HG03060 (cell line): ENCODE results near the gene CLEC20A.

ENCODE experiments used
- ATAC-seq: cut with Tn5 transposase; IDR thresholded peaks from one replicate; pipeline ENCODE4 v1.9.1; 2021; ENCODE audit warnings: low read depth, moderate number of reproducible peaks; ENCODE audit not compliant: unreplicated experiment

The CLEC20A gene

GRCh38 chr1:178500936-178501554, 4.3 kb upstream of the CLEC20A start:
- ATAC-seq = no peak

DNA sequence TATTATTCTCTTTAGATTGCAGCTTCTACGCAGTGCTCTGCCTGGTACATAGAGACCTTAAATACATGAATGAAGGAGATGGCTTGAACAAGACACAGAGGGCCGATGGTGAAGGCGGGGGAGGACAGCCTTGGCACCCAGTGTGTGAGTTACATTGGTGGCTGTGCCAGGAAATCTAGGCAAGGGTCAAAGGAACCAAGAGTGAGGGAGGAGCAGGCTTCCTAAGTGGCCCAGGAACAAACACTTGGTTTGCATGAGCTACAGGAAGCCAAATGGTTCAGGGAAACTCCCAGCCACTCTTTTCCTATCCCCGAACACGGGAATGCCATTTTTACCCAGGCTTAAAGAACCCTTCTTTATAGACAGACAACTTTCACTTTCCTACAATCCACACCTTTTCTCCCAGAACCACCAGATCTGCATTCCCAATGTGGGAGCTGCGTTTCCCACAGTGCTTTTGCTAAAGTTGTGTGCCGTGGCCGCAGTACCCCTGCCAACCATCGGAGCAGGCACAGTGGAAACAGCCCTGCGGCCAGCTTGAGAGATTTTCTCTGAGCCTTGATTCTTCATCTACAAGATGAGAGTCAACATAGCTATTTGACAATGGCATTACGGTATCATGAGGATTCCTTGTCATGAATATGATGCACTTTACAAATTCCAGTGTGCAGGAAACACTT, 3.5 kb upstream of the CLEC20A start:
- ATAC-seq = no peak

DNA sequence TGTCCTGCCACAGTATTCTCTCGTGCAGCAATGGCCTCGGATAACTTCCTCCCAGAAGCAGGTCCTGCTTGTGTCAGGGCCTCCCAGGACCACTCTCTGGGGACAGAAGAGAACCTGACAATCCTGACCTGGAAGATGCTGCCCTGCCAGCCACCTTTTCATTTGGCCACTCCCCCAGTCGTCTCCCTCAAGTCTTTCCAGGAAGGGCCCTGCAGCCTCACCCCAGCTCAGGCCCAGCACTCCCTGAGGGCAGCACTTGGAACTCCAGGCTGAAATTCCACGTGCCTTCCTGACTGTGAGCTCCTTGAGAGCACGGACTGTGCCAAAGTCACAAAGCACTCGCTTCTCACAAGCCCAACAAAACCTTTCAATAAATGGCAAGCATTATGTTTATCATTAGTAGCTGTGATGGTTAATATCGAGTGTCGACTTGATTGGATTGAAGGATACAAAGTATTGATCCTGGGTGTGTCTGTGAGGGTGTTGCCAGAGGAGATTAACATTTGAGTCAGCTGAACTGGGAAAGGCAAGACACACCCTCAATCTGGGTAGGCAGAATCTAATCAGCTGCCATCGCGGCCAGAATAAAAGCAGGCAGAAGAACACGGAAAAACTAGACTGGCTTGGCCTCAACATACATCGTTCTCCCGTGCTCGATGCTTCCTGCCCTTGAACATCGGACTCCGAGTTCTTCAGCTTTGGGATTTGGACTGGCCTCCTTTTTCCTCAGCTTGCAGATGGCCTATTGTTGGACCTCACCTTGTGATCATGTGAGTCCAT, 2.3 kb upstream of the CLEC20A start:
- ATAC-seq = no peak

- ATAC-seq = no peak
Observed at GRCh38 chr1:178497903-178498478, 1.2 kb upstream of the CLEC20A start.

DNA sequence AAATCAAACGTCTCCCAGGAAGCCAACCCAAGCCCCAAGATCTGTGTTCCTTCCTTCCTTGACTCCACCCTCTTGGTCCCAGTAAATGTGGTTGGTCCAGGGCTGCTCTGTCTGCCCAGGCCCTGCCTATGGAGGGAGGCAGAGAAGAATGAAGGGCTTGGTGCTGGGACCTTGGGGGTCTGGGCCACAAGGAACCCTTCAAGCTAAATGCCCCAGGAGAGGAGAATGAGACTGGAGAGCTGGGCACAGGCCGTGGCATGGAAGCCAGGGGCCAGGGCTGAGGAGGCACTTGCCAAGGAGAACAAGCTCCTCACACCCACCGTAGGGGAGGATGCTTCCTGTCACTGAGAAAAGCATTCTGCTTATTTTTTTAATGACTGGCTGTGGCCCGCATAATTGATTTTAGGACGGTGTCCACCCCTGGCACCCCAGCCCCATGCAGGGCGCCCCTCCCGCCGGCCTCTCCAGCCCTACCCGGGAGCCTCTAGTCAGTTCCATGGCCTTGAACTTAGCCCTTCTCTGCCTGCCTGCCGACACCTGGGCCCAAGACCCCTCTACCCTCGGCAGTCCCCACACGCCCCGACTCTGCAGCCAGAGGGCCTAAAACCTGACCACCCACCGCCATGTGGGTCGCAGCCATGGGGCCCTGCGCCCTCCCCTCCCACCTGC, 889 bp downstream of the CLEC20A start:
- no peak for ATAC-seq

DNA sequence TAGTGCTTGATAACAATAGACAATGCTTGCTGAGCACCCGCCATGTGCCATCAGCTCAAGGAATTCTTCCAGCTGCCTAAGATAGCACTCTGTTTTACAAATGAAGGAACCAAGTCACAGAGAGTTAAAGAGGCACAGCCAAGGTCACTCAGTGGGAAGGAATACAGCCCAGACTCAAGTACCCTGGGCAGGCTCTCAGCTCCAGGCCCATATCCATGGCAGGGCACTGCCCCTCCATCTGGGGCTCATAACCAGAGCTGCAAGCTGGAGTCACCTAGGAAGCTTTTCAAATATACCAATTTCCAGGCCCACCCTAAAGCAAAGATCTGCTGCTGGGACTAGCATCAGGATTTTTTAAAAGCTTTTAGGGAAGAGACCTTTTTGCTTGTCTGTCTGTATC, 1.6 kb downstream of the CLEC20A start:
- ATAC-seq = no peak

GRCh38 chr1:178494569-178494971, 2.2 kb downstream of the CLEC20A start:
- no peak for ATAC-seq

GRCh38 chr1:178493301-178493741, 3.4 kb downstream of the CLEC20A start:
- no peak for ATAC-seq

GRCh38 chr1:178492341-178492740, 4.4 kb downstream of the CLEC20A start:
- ATAC-seq = no peak

GRCh38 chr1:178491721-178492120, 5.0 kb downstream of the CLEC20A start:
- no peak for ATAC-seq

DNA sequence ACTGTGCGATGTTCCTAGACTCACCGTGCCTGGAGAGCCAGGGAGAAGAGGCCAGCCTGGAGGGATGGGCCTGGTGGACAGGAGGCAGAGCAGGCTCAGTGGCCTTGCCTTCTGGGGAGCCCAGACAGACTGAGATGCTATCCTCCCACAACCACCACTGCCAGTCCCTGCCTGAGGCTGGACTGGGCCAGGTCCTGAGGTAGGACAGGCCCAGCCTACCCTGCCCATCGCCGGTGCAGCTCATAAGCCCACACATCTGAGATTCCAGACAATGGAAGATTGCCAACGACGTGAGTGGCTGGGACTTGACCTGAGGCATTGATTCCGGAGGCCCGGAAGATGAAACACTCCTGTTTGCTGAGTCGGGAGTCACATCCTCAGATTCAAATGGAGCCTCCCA, 5.8 kb downstream of the CLEC20A start:
- no peak for ATAC-seq

- no peak for ATAC-seq
Observed at GRCh38 chr1:178490136-178490535, 6.6 kb downstream of the CLEC20A start.

DNA sequence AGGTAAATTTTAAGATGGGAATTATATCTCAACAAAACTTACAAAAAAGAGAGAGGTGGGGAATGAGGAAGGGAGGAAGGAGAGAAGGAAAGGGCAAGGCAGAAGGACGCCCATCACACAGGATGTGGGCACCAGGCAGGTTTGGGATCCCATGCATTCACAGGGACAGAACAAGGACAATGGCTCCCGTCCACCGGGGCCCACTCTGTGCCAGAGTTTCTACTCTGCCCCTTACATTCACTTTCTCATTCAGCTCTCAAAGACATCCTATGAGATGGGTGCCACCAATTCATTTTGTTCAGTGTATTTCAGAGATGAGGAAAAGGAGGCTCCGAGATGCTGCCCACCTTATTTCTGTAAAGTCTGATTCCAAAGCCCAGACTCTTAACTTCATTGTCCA, 7.4 kb downstream of the CLEC20A start:
- no peak for ATAC-seq

GRCh38 chr1:178488393-178488792, 8.4 kb downstream of the CLEC20A start:
- ATAC-seq = no peak

- no peak for ATAC-seq
Observed at GRCh38 chr1:178487070-178487615, 9.6 kb downstream of the CLEC20A start.

DNA sequence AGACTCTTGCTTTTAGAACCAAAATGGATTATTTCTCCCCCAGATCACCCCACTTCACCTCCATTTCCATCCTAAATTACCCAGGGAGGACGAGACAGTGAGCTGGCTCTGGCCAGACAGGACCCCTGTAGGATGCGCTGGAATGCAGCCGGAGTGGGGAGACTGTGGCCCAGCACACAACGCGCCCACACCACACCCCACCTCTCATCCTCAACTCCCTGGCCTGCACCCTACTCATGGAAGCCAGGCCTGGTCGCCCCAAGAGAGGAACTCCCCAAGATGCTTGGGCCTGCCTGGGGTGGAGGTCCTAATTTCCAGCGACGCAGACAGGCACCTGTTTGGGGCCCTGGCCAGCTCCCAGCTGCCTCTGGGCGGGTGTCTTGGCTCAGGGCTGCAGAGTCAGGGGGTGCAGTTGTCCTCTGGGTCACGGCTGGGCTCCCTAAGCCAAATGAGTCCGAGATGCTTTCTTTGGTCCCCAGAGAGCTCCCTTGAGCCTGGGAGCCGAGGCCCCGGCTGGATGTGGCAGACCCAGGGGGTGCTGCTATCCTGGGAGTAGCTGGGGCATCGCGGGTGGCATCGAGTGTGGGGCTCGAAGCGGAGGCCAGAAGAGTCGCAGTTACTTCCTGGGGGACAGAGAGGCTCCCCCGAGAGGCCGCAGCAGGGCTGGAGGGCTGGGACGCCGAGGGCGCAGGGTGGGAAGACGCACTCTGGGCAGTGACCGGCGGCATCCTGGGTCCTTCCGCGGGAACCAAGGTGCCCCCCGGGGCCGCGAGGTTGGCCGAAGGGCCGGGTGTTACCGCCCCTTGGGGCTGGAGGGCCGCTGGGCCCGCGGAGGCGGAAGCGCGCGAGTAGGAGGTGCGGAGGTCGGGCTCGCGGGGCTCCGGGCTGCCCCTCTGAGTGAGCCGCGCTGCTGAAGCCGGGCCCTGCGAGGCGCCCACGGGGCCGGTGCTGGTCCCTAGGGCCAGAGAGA, 10.4 kb downstream of the CLEC20A start:
- no peak for ATAC-seq

DNA sequence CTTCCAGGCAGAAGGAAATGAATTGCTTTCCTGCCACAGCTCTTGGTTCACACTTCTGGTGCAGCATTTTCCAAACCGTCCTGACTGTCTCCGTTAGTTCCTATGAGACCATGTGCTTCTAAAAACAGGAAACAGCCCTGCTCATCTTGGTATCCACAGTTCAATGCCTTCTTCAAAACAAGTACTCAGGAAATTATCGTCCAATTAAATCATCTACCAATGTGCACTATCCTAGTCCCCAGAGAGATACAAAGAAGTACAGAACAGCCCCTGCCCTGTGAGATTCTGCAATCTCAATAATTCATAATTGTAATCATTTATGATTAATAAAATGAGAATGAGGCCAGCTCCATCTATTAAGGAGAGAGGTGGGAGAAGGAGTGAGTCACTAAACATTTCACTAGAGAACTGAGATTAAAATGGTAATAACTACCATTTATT, 11.2 kb downstream of the CLEC20A start:
- ATAC-seq = no peak

- no peak for ATAC-seq
Observed at GRCh38 chr1:178484698-178485225, 12.0 kb downstream of the CLEC20A start.
